HepG2 (cell line): ENCODE results near the gene RIPOR3. TPM values are rescaled to one million over a fixed set of nuclear protein-coding genes. Genes with fewer than 3 reads are reported as not detected.

Experiments
- ASH2L ChIP-seq: fragments of 300-600, 200-600 bp; sonication (generic); IDR thresholded peaks from 2 replicates; pipeline ENCODE4 v1.7.0; 2017; ENCODE audit warnings: low read depth, mild to moderate bottlenecking, moderate library complexity, mixed read lengths, low read length; ENCODE audit not compliant: insufficient read length
- GABPB1 ChIP-seq: IDR thresholded peaks from 2 replicates; pipeline ENCODE4 v1.6.1; 2016; ENCODE audit warnings: mild to moderate bottlenecking, missing genetic modification reagents, moderate library complexity, missing compliant biosample characterization
- HHEX ChIP-seq: IDR thresholded peaks from 2 replicates; pipeline ENCODE4 v1.6.1; 2016; ENCODE audit warnings: control low read depth
- HMGA1 ChIP-seq: sonication (generic); formaldehyde crosslinking; conservative IDR thresholded peaks from 2 replicates; pipeline ENCODE4 v1.4.0; 2020; ENCODE audit warnings: missing genetic modification reagents
- JUNB ChIP-seq: sonication (generic); formaldehyde crosslinking; IDR thresholded peaks from 2 replicates; pipeline ENCODE4 v1.8.0; 2022; ENCODE audit warnings: missing genetic modification reagents, mild to moderate bottlenecking, borderline replicate concordance
- KDM4B ChIP-seq: sonication (generic); formaldehyde crosslinking; IDR thresholded peaks from 2 replicates; pipeline ENCODE4 v1.4.0; 2020; ENCODE audit warnings: missing genetic modification reagents
- MIXL1 ChIP-seq: IDR thresholded peaks from 2 replicates; pipeline ENCODE4 v1.6.1; 2016
- POGK ChIP-seq: sonication (generic); formaldehyde crosslinking; conservative IDR thresholded peaks from 2 replicates; pipeline ENCODE4 v1.8.0; 2022; ENCODE audit warnings: mild to moderate bottlenecking, moderate library complexity, missing genetic modification reagents
- PTBP1 ChIP-seq: fragments of 200-400 bp; formaldehyde crosslinking; IDR thresholded peaks from 2 replicates; pipeline ENCODE4 v1.6.1; 2018; ENCODE audit warnings: low read length, low read depth; ENCODE audit not compliant: poor library complexity, severe bottlenecking
- SMYD3 ChIP-seq: sonication (generic); formaldehyde crosslinking; IDR thresholded peaks from 2 replicates; pipeline ENCODE4 v1.8.1; 2023; ENCODE audit warnings: mild to moderate bottlenecking, missing genetic modification reagents
- STAT5B ChIP-seq: sonication (generic); formaldehyde crosslinking; IDR thresholded peaks from 2 replicates; pipeline ENCODE4 v1.4.0; 2020; ENCODE audit warnings: missing genetic modification reagents
- TOPORS ChIP-seq: sonication (generic); formaldehyde crosslinking; IDR thresholded peaks from 2 replicates; pipeline ENCODE4 v1.8.0; 2023; ENCODE audit warnings: mild to moderate bottlenecking, missing genetic modification reagents
- ZNF256 ChIP-seq: sonication (generic); formaldehyde crosslinking; conservative IDR thresholded peaks from 2 replicates; pipeline ENCODE4 v1.4.0; 2020; ENCODE audit warnings: missing genetic modification reagents
- ZNF678 ChIP-seq: sonication (generic); formaldehyde crosslinking; IDR thresholded peaks from 2 replicates; pipeline ENCODE4 v1.4.0; 2020; ENCODE audit warnings: mild to moderate bottlenecking, missing genetic modification reagents
- ZNF850 ChIP-seq: sonication (generic); formaldehyde crosslinking; conservative IDR thresholded peaks from 2 replicates; pipeline ENCODE4 v1.9.0; 2021; ENCODE audit warnings: mild to moderate bottlenecking, missing genetic modification reagents
- ZSCAN21 ChIP-seq: sonication (generic); formaldehyde crosslinking; IDR thresholded peaks from 2 replicates; pipeline ENCODE4 v1.8.0; 2022; ENCODE audit warnings: mild to moderate bottlenecking, missing genetic modification reagents, moderate library complexity, borderline replicate concordance
- polyA plus RNA-seq, 8 experiments: library from polyadenylated mRNA; depleted of rRNA in 3 of 8; stranded (reverse) in 7 of 8; unstranded in 1 of 8; fragments of >200 nt; fragmentation: Illumina TruSeq in 4 of 8; extraction: Trizol in 4 of 8; gene quantifications; 2 replicates each; pipeline versions ENCODE4 v1.2.1 to v1.2.3, GENCODE V29; 2011 to 2016; ENCODE audit warnings: low read depth in 4 of 8, missing spikeins in 1 of 8, mixed read lengths in 1 of 8; ENCODE audit not compliant: insufficient read depth in 1 of 8
- total RNA-seq, 5 experiments: library from RNA; depleted of rRNA; stranded (reverse); fragments of >200 nt; fragmentation: Illumina TruSeq; extraction: Trizol; gene quantifications; 2 replicates each; pipeline ENCODE4 v1.2.3, GENCODE V29; 2016; ENCODE audit warnings: low read depth in 1 of 5
- TF ChIP-seq, protein P1 (sequence below): sonication (generic); formaldehyde crosslinking; IDR thresholded peaks from 2 replicates; pipeline ENCODE4 v1.5.0; 2020; ENCODE audit warnings: missing genetic modification reagents, mild to moderate bottlenecking, borderline replicate concordance
- TF ChIP-seq, protein P2 (sequence below): sonication (generic); formaldehyde crosslinking; IDR thresholded peaks from 2 replicates; pipeline ENCODE4 v1.5.1; 2020; ENCODE audit warnings: mild to moderate bottlenecking, missing genetic modification reagents, moderate library complexity
- TF ChIP-seq, protein P3 (sequence below): sonication (generic); formaldehyde crosslinking; IDR thresholded peaks from 2 replicates; pipeline ENCODE4 v1.4.0; 2020; ENCODE audit warnings: mild to moderate bottlenecking, missing genetic modification reagents
- TF ChIP-seq, protein P4 (sequence below): sonication (generic); IDR thresholded peaks from 2 replicates; pipeline ENCODE4 v1.6.1; 2016; ENCODE audit warnings: low read depth, borderline replicate concordance
- TF ChIP-seq, protein P5 (sequence below): IDR thresholded peaks from 2 replicates; pipeline ENCODE4 v1.6.1; 2012; ENCODE audit warnings: low read depth, low read length, improper control_type of control experiment

The RIPOR3 gene
- total and polyA plus RNA-seq, 2 of the 13 experiments (the other 11 are each of a cell fraction or from before 2014, with no cell fraction given): 0.18 TPM; not detected in 1

- TF ChIP-seq ZNF678 (peak; percentile 93; the same call in 1 of the 2 replicates), KDM4B (CRISPR knock-in tag) (no peak; the same call in 1 of the 2 replicates), HHEX (CRISPR knock-in tag) (peak; percentile 12; the same call in 1 of the 2 replicates), TOPORS (CRISPR knock-in tag) (no peak; the same call in 1 of the 2 replicates), MIXL1 (CRISPR knock-in tag) (peak; percentile 61), ZNF256 (peak; percentile 78; the same call in 1 of the 2 replicates), JUNB (CRISPR knock-in tag) (no peak), ASH2L (peak; percentile 90), PTBP1 (no peak), POGK (CRISPR knock-in tag) (peak; percentile 69), STAT5B (CRISPR knock-in tag) (no peak; the same call in 1 of the 2 replicates), HMGA1 (no peak), GABPB1 (peak; percentile 93), ZNF850 (no peak; the same call in 1 of the 2 replicates), SMYD3 (peak; percentile 3; the same call in 1 of the 2 replicates), ZSCAN21 (CRISPR knock-in tag) (peak; percentile 94)
- TF ChIP-seq, protein P1, sequence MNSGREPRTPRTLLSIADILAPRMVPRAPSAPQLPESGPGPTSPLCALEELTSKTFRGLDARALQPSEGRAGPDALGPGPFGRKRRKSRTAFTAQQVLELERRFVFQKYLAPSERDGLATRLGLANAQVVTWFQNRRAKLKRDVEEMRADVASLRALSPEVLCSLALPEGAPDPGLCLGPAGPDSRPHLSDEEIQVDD (CRISPR knock-in tag): peak; percentile 89; the same call in 1 of the 2 replicates
- TF ChIP-seq, protein P2, sequence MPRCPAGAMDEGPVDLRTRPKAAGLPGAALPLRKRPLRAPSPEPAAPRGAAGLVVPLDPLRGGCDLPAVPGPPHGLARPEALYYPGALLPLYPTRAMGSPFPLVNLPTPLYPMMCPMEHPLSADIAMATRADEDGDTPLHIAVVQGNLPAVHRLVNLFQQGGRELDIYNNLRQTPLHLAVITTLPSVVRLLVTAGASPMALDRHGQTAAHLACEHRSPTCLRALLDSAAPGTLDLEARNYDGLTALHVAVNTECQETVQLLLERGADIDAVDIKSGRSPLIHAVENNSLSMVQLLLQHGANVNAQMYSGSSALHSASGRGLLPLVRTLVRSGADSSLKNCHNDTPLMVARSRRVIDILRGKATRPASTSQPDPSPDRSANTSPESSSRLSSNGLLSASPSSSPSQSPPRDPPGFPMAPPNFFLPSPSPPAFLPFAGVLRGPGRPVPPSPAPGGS (CRISPR knock-in tag): peak; percentile 99
- TF ChIP-seq, protein P3, sequence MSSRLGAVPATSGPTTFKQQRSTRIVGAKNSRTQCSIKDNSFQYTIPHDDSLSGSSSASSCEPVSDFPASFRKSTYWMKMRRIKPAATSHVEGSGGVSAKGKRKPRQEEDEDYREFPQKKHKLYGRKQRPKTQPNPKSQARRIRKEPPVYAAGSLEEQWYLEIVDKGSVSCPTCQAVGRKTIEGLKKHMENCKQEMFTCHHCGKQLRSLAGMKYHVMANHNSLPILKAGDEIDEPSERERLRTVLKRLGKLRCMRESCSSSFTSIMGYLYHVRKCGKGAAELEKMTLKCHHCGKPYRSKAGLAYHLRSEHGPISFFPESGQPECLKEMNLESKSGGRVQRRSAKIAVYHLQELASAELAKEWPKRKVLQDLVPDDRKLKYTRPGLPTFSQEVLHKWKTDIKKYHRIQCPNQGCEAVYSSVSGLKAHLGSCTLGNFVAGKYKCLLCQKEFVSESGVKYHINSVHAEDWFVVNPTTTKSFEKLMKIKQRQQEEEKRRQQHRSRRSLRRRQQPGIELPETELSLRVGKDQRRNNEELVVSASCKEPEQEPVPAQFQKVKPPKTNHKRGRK (CRISPR knock-in tag): no peak
- TF ChIP-seq, protein P4, sequence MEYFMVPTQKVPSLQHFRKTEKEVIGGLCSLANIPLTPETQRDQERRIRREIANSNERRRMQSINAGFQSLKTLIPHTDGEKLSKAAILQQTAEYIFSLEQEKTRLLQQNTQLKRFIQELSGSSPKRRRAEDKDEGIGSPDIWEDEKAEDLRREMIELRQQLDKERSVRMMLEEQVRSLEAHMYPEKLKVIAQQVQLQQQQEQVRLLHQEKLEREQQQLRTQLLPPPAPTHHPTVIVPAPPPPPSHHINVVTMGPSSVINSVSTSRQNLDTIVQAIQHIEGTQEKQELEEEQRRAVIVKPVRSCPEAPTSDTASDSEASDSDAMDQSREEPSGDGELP: peak; percentile 72; the same call in 1 of the 2 replicates
- TF ChIP-seq, protein P5, sequence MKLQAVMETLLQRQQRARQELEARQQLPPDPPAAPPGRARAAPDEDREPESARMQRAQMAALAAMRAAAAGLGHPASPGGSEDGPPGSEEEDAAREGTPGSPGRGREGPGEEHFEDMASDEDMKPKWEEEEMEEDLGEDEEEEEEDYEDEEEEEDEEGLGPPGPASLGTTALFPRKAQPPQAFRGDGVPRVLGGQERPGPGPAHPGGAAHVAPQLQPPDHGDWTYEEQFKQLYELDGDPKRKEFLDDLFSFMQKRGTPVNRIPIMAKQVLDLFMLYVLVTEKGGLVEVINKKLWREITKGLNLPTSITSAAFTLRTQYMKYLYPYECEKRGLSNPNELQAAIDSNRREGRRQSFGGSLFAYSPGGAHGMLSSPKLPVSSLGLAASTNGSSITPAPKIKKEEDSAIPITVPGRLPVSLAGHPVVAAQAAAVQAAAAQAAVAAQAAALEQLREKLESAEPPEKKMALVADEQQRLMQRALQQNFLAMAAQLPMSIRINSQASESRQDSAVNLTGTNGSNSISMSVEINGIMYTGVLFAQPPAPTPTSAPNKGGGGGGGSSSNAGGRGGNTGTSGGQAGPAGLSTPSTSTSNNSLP: peak; percentile 9; the same call in 1 of the 2 replicates
Measured at GRCh38 chr20:50731055-50731929, 40.0 kb upstream of the RIPOR3 start, which contains the start of gene PARD6B (continued).
